NB4 (cell line): ENCODE measurements around the gene ACOT7.
A peak's percentile ranks its signal among the peaks of the same experiment; 100 is the strongest.

ENCODE experiments used
- DNase-seq: peaks from one replicate; pipeline ENCODE4 v3.0.0; 2010; ENCODE audit warnings: low read depth
- H3K4me3 ChIP-seq: one replicate; pipeline ENCODE4 v1.5.1; 2011; ENCODE audit warnings: mild to moderate bottlenecking, low read depth, low read length, moderate library complexity
- MYC ChIP-seq: IDR thresholded peaks from 2 replicates; pipeline ENCODE4 v1.6.1; 2011; ENCODE audit warnings: low read depth, low read length
- POLR2A ChIP-seq: IDR thresholded peaks from 2 replicates; pipeline ENCODE4 v1.6.1; 2011; ENCODE audit warnings: mild to moderate bottlenecking; ENCODE audit not compliant: insufficient read length; ENCODE audit errors: extremely low read depth
- TF ChIP-seq, protein P1 (sequence below): IDR thresholded peaks from 2 replicates; pipeline ENCODE4 v1.6.1; 2011; ENCODE audit warnings: low read depth, low read length
- TF ChIP-seq, protein P2 (sequence below): IDR thresholded peaks from one replicate; pipeline ENCODE4 v1.5.1; 2012; ENCODE audit warnings: low read depth, low read length

ACOT7 gene

GRCh38 chr1:6243993-6244392, 149.6 kb downstream of the ACOT7 start, which contains the start of gene HES3:
Gene HES3, plus strand, starts transcription at chr1:6244179. Its CDS starts 187 bp downstream, at chr1:6244366.
- no peak for DNase-seq
- TF ChIP-seq MYC (no peak), POLR2A (no peak)
- TF ChIP-seq, protein P1, sequence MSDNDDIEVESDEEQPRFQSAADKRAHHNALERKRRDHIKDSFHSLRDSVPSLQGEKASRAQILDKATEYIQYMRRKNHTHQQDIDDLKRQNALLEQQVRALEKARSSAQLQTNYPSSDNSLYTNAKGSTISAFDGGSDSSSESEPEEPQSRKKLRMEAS, result no peak
- TF ChIP-seq, protein P2, sequence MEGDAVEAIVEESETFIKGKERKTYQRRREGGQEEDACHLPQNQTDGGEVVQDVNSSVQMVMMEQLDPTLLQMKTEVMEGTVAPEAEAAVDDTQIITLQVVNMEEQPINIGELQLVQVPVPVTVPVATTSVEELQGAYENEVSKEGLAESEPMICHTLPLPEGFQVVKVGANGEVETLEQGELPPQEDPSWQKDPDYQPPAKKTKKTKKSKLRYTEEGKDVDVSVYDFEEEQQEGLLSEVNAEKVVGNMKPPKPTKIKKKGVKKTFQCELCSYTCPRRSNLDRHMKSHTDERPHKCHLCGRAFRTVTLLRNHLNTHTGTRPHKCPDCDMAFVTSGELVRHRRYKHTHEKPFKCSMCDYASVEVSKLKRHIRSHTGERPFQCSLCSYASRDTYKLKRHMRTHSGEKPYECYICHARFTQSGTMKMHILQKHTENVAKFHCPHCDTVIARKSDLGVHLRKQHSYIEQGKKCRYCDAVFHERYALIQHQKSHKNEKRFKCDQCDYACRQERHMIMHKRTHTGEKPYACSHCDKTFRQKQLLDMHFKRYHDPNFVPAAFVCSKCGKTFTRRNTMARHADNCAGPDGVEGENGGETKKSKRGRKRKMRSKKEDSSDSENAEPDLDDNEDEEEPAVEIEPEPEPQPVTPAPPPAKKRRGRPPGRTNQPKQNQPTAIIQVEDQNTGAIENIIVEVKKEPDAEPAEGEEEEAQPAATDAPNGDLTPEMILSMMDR, result no peak
- H3K4me3 ChIP-seq, result no peak within 1 kb of the TSS

GRCh38 chr1:6243053-6243834, 150.3 kb downstream of the ACOT7 start:
- no peak overlapping the region for H3K4me3 ChIP-seq
- TF ChIP-seq, protein P2, result no peak
- TF ChIP-seq, protein P1, result no peak
- no peak for TF ChIP-seq POLR2A
- TF ChIP-seq MYC, result no peak
- no peak for DNase-seq

DNA sequence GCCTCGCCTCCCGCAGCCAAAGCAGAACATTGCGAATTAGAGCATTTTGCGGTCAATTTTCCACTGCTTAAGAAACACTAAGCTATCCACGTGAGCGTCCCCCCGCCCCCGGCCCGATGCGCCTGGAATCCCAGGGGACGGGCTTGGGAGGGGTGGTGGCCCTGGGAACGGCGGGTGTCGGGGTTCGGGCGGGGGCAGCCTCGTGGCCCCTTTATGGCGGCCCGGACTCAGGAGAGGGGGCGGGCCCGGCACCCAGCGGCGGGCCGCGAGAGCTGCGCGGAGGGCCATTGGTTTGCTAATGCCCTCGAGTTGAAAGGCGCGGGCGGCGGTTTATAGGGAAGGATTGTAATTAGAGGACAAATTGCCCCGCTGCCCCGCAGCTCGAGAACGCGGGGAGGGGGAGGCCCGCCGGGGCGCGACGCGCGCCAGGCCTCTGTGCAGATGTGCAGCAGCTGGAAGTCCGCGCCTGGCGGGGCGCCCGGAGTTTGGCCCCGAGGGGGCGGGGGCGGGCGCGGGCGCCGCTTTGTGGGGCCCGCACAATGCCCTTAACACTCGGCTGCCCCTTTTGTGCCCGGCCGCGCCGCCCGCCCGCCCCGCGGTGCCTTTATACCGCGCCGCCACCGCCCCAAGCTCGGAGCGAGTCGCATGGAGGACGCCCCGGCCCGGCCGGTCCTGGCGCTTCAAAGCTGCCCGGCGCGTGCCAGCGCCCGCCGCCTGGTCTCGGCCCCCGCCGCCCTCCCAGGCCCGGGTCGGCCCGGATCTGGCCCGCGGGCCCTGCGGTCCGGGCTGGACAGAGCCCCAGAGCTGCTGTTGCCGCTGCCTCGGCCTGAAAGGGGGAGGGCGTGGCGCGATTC, 151.5 kb downstream of the ACOT7 start:
- DNase-seq, result no peak
- no peak overlapping the region for H3K4me3 ChIP-seq
- TF ChIP-seq, protein P1, result no peak
- no peak for TF ChIP-seq POLR2A
- no peak for TF ChIP-seq MYC
- TF ChIP-seq, protein P2, result no peak

DNA sequence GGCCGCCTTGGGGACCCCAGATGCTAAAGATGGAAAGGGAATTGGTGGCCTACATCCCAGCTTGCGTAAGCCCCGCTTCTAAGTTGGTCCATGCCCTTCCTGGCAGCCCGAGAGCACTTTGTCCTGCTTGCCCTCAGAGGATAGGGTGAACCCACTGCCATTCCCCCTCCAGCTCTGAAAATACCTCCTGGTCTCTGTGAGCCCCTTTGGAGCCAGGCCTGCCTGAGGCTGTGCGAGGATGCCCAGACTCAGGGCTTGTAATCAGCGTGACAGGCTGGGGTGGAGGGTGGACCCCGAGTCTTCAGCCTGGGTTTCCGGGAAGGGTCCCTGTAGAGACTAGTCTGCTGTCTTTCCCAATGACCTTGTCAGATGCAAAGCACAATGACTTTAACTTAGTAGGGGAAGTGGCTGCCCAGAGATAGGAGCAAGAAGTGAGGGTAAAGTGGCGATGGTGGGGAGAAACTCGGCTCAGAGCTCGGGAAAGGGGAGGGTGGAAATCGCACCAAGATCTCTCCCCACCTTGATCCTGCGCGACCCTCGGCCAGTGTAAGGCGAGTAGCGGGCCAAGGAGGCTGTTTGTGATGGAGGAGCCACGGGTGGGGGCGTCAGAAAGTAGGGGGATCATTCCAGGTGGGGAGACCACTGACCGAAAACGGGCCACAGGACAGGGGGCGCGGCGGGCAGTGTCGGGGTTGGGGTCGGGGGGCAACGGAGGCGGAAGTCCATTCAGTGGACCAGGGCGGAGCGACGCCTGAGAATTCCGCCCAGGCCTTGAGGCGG, 152.3 kb downstream of the ACOT7 start:
- TF ChIP-seq POLR2A (no peak), MYC (no peak)
- TF ChIP-seq, protein P1, result no peak
- TF ChIP-seq, protein P2, result no peak
- H3K4me3 ChIP-seq, result no peak overlapping the region
- DNase-seq, result no peak

DNA sequence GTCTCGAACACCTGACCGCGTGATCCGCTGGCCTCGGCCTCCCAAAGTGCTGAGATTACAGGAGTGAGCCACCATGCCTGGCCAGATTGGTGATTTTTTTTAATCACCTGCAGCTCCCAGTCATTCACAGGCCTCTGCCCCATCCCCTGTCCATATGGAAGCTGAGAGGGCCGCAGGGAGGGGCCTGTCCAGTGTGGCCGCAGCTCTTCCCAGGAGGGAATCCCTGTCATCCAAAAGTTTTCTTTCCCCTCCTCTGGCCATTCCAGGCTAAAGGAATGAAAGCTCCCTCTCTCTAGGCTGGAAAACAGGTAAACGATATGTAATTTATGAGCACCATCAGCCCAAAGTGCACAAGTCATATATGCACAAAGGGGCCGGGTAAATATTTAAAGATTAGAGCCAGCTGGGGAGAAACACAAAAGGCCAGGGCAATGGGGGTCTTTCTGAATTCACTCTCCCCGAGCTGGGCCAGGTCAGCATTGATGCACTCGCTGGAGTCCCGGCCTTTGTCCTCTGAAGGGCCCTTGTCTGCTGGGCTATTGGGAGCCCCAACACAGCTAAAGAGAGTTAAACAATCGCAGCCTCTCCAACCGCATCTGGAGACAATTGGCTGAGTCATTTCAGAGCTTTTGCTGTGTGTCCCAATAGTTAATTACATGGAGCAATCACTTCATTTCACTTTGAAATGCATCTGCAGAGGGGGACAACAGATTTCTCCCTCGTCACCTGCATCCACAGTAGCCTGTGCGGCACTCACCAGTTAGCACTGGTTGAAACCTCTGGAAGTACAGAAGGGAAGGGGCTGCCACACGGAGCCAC, 153.4 kb downstream of the ACOT7 start:
- peak; percentile 65 for DNase-seq
- no peak overlapping the region for H3K4me3 ChIP-seq
- TF ChIP-seq, protein P1, result no peak
- TF ChIP-seq, protein P2, result no peak
